ENCODE results near the gene MYO15B. TPM values are rescaled to one million over a fixed set of nuclear protein-coding genes. Genes with fewer than 3 reads are reported as not detected.

MYO15B gene
- total and polyA plus RNA-seq, 12 donors, result 6.2 to 455 (median 51.3) TPM

- no peaks in the 10 kb centered on the region for H3K36me3 ChIP-seq (replicated peaks in 1 of 2)
- no peak overlapping the region for H3K4me3 ChIP-seq
- TF ChIP-seq CTCF (IDR thresholded peaks at IDR 0.05) (no peak), POLR2A (IDR thresholded peaks at IDR 0.05) (no peak)
- WGBS, 4 donors, result 63 to 71% (median 66%) methylated on average over 8 to 28 of the region's 28 CpGs
- H3K9me3 ChIP-seq (replicated peaks in 1 of 3), result no peaks in the 10 kb centered on the region
- no peak for DNase-seq
- H3K27ac ChIP-seq, result no peak overlapping the region
- H3K4me1 ChIP-seq (replicated peaks in 1 of 2), result peaks cover 0 to 4% of the 10 kb centered on the region in 2 donors
- no peaks in the 10 kb centered on the region for H3K27me3 ChIP-seq
- intact Hi-C loops (cut with DNase I), result no loop called here
Observed at GRCh38 chr17:75594499-75595283, 7.1 kb downstream of the MYO15B start.

- WGBS, 4 donors, result 42 to 76% (median 45%) methylated on average over 2 to 13 of the region's 13 CpGs
- no peak overlapping the region for H3K27ac ChIP-seq
- TF ChIP-seq POLR2A (IDR thresholded peaks at IDR 0.05), result no peak
- TF ChIP-seq CTCF (IDR thresholded peaks at IDR 0.05), result no peak
- intact Hi-C loops (cut with DNase I), result no loop called here
- no peaks in the 10 kb centered on the region for H3K36me3 ChIP-seq (replicated peaks in 1 of 2)
- no peak overlapping the region for H3K4me3 ChIP-seq
- H3K27me3 ChIP-seq, result no peaks in the 10 kb centered on the region
- H3K4me1 ChIP-seq (replicated peaks in 1 of 2), result no peaks in the 10 kb centered on the region
- no peaks in the 10 kb centered on the region for H3K9me3 ChIP-seq (replicated peaks in 1 of 3)
- no peak for DNase-seq
Observed at GRCh38 chr17:75595284-75595919, 7.8 kb downstream of the MYO15B start.

- intact Hi-C loops (cut with DNase I), result no loop called here
- WGBS, 4 donors, result 67 to 87% (median 71%) methylated on average over 3 to 6 of the region's 6 CpGs
- no peak for TF ChIP-seq CTCF (IDR thresholded peaks at IDR 0.05)
- no peak for TF ChIP-seq POLR2A (IDR thresholded peaks at IDR 0.05)
- DNase-seq, result no peak
- Histone ChIP-seq H3K4me3 (no peak overlapping the region), H3K27ac (no peak overlapping the region), H3K27me3 (no peaks in the 10 kb centered on the region), H3K9me3 (replicated peaks in 1 of 3) (no peaks in the 10 kb centered on the region), H3K4me1 (replicated peaks in 1 of 2) (no peaks in the 10 kb centered on the region), H3K36me3 (replicated peaks in 1 of 2) (no peaks in the 10 kb centered on the region)
Observed at GRCh38 chr17:75595920-75596313, 8.3 kb downstream of the MYO15B start.

GRCh38 chr17:75596320-75597087 is 8.9 kb downstream of the MYO15B start:
- Histone ChIP-seq H3K9me3 (replicated peaks in 1 of 3) (no peaks in the 10 kb centered on the region), H3K36me3 (replicated peaks in 1 of 2) (no peaks in the 10 kb centered on the region), H3K27ac (no peak overlapping the region), H3K4me3 (no peak overlapping the region), H3K27me3 (no peaks in the 10 kb centered on the region), H3K4me1 (replicated peaks in 1 of 2) (no peaks in the 10 kb centered on the region)
- intact Hi-C loops (cut with DNase I), result no loop called here
- TF ChIP-seq CTCF (IDR thresholded peaks at IDR 0.05), result no peak
- TF ChIP-seq POLR2A (IDR thresholded peaks at IDR 0.05), result no peak
- WGBS, 4 donors, result 80 to 97% (median 84%) methylated on average over 6 to 17 of the region's 17 CpGs
- DNase-seq, result no peak

Data from adrenal gland (tissue), 12 donors.